ENCODE data around the gene BRSK1.

BRSK1 gene

GRCh38 chr19:55304980-55305379 is 21.2 kb downstream of the BRSK1 start:
- Histone ChIP-seq H3K23ac (ENCODE audit: low read depth, low read length, poor library complexity) (no peak overlapping the region), H3K4me2 (ENCODE audit: insufficient read depth, low read length, poor library complexity, severe bottlenecking) (no peak overlapping the region), H3K14ac (ENCODE audit: low read length) (no peak overlapping the region), H3K18ac (ENCODE audit: low read length) (peak overlapping the region; percentile 42), H2AK5ac (ENCODE audit: low read depth, low read length) (peak overlapping the region; percentile 18), H2AFZ (ENCODE audit: low read length) (no peak overlapping the region), H3K27me3 (ENCODE audit: control insufficient read depth in 3 of 3, insufficient read depth in 3 of 3, low read depth in 1 of 3, low read length in 3 of 3) (no peaks in the 10 kb centered on the region), H3K4ac (ENCODE audit: low read length) (no peak overlapping the region), H4K8ac (ENCODE audit: low read depth, low read length) (no peak overlapping the region), H4K91ac (ENCODE audit: low read depth, low read length, poor library complexity) (no peak overlapping the region), H2BK5ac (ENCODE audit: low read length) (peak overlapping the region; percentile 3), H3K9me3 (replicated peaks in 1 of 2; ENCODE audit: control insufficient read depth in 2 of 2, insufficient read depth in 1 of 2, low read depth in 1 of 2, low read length in 2 of 2) (peaks cover 4 to 5% of the 10 kb centered on the region in 2 donors), H2BK120ac (ENCODE audit: low read depth, low read length) (no peak overlapping the region), H2BK12ac (ENCODE audit: low read length) (no peak overlapping the region), H3K79me1 (ENCODE audit: low read depth, low read length) (no peaks in the 10 kb centered on the region), H3K27ac (replicated peaks; ENCODE audit: low read length) (no peak overlapping the region), H3K4me3 (ENCODE audit: low read length in 2 of 2) (no peak overlapping the region), H2BK15ac (ENCODE audit: low read length) (no peak overlapping the region), H3K4me1 (ENCODE audit: control insufficient read depth in 2 of 2, insufficient read depth in 1 of 2, low read depth in 1 of 2, low read length in 2 of 2) (peaks cover 13 to 14% of the 10 kb centered on the region in 2 donors), H3K36me3 (replicated peaks in 1 of 2; ENCODE audit: control insufficient read depth in 2 of 2, insufficient read depth in 2 of 2, low read length in 2 of 2) (peaks cover 52 to 77% of the 10 kb centered on the region in 2 donors), H3K9ac (ENCODE audit: low read depth, low read length, poor library complexity) (no peak overlapping the region)
- DNase-seq (ENCODE audit: low spot score): no peak
- no CpG with 5 or more reads among the region's 14 CpGs for WGBS, 2 donors (ENCODE audit: extremely low coverage in 2 of 2, insufficient read length in 2 of 2, insufficient replicate concordance in 1 of 2)

GRCh38 chr19:55305491-55305890 is 21.7 kb downstream of the BRSK1 start:
- peaks cover 14 to 15% of the 10 kb centered on the region in 2 donors for H3K4me1 ChIP-seq (ENCODE audit: control insufficient read depth in 2 of 2, insufficient read depth in 1 of 2, low read depth in 1 of 2, low read length in 2 of 2)
- no peak overlapping the region for H3K4me2 ChIP-seq (ENCODE audit: insufficient read depth, low read length, poor library complexity, severe bottlenecking)
- H3K18ac ChIP-seq (ENCODE audit: low read length): no peak overlapping the region
- no peak overlapping the region for H2BK12ac ChIP-seq (ENCODE audit: low read length)
- no peak overlapping the region for H3K23ac ChIP-seq (ENCODE audit: low read depth, low read length, poor library complexity)
- H3K79me1 ChIP-seq (ENCODE audit: low read depth, low read length): no peaks in the 10 kb centered on the region
- H2BK5ac ChIP-seq (ENCODE audit: low read length): peak overlapping the region; percentile 3
- no peak overlapping the region for H3K4ac ChIP-seq (ENCODE audit: low read length)
- no peak overlapping the region for H2AFZ ChIP-seq (ENCODE audit: low read length)
- H3K4me3 ChIP-seq (ENCODE audit: low read length in 2 of 2): no peak overlapping the region
- no peak overlapping the region for H4K8ac ChIP-seq (ENCODE audit: low read depth, low read length)
- H2BK120ac ChIP-seq (ENCODE audit: low read depth, low read length): no peak overlapping the region
- WGBS, 2 donors (ENCODE audit: extremely low coverage in 2 of 2, insufficient read length in 2 of 2, insufficient replicate concordance in 1 of 2): no CpG with 5 or more reads among the region's 9 CpGs
- H3K9ac ChIP-seq (ENCODE audit: low read depth, low read length, poor library complexity): no peak overlapping the region
- no peak overlapping the region for H2AK5ac ChIP-seq (ENCODE audit: low read depth, low read length)
- no peak overlapping the region for H3K14ac ChIP-seq (ENCODE audit: low read length)
- H3K27ac ChIP-seq (replicated peaks; ENCODE audit: low read length): no peak overlapping the region
- H2BK15ac ChIP-seq (ENCODE audit: low read length): no peak overlapping the region
- no peaks in the 10 kb centered on the region for H3K27me3 ChIP-seq (ENCODE audit: control insufficient read depth in 3 of 3, insufficient read depth in 3 of 3, low read depth in 1 of 3, low read length in 3 of 3)
- no peak overlapping the region for H4K91ac ChIP-seq (ENCODE audit: low read depth, low read length, poor library complexity)
- peaks cover 4 to 5% of the 10 kb centered on the region in 2 donors for H3K9me3 ChIP-seq (replicated peaks in 1 of 2; ENCODE audit: control insufficient read depth in 2 of 2, insufficient read depth in 1 of 2, low read depth in 1 of 2, low read length in 2 of 2)
- H3K36me3 ChIP-seq (replicated peaks in 1 of 2; ENCODE audit: control insufficient read depth in 2 of 2, insufficient read depth in 2 of 2, low read length in 2 of 2): peaks cover 54 to 80% of the 10 kb centered on the region in 2 donors
- no peak for DNase-seq (ENCODE audit: low spot score)

GRCh38 chr19:55305983-55306562 is 22.3 kb downstream of the BRSK1 start:
- H4K8ac ChIP-seq (ENCODE audit: low read depth, low read length): no peak overlapping the region
- H4K91ac ChIP-seq (ENCODE audit: low read depth, low read length, poor library complexity): no peak overlapping the region
- no peak overlapping the region for H2AK5ac ChIP-seq (ENCODE audit: low read depth, low read length)
- peak overlapping the region; percentile 65 for H3K9ac ChIP-seq (ENCODE audit: low read depth, low read length, poor library complexity)
- no peak overlapping the region for H3K14ac ChIP-seq (ENCODE audit: low read length)
- H3K23ac ChIP-seq (ENCODE audit: low read depth, low read length, poor library complexity): no peak overlapping the region
- no peak for DNase-seq (ENCODE audit: low spot score)
- no peak overlapping the region for H3K18ac ChIP-seq (ENCODE audit: low read length)
- no peak overlapping the region for H3K27ac ChIP-seq (replicated peaks; ENCODE audit: low read length)
- H3K36me3 ChIP-seq (replicated peaks in 1 of 2; ENCODE audit: control insufficient read depth in 2 of 2, insufficient read depth in 2 of 2, low read length in 2 of 2): peaks cover 56 to 83% of the 10 kb centered on the region in 2 donors
- H3K4me3 ChIP-seq (ENCODE audit: low read length in 2 of 2): peak overlapping the region in 1 of 2 donors; percentile 4
- no peak overlapping the region for H3K4ac ChIP-seq (ENCODE audit: low read length)
- no peak overlapping the region for H2BK120ac ChIP-seq (ENCODE audit: low read depth, low read length)
- peaks cover 11 to 12% of the 10 kb centered on the region in 2 donors for H3K4me1 ChIP-seq (ENCODE audit: control insufficient read depth in 2 of 2, insufficient read depth in 1 of 2, low read depth in 1 of 2, low read length in 2 of 2)
- no peaks in the 10 kb centered on the region for H3K27me3 ChIP-seq (ENCODE audit: control insufficient read depth in 3 of 3, insufficient read depth in 3 of 3, low read depth in 1 of 3, low read length in 3 of 3)
- H3K9me3 ChIP-seq (replicated peaks in 1 of 2; ENCODE audit: control insufficient read depth in 2 of 2, insufficient read depth in 1 of 2, low read depth in 1 of 2, low read length in 2 of 2): peaks cover 4 to 5% of the 10 kb centered on the region in 2 donors
- no CpG with 5 or more reads among the region's 17 CpGs for WGBS, 2 donors (ENCODE audit: extremely low coverage in 2 of 2, insufficient read length in 2 of 2, insufficient replicate concordance in 1 of 2)
- H2BK15ac ChIP-seq (ENCODE audit: low read length): no peak overlapping the region
- H2AFZ ChIP-seq (ENCODE audit: low read length): no peak overlapping the region
- H3K79me1 ChIP-seq (ENCODE audit: low read depth, low read length): no peaks in the 10 kb centered on the region
- H3K4me2 ChIP-seq (ENCODE audit: insufficient read depth, low read length, poor library complexity, severe bottlenecking): no peak overlapping the region
- H2BK5ac ChIP-seq (ENCODE audit: low read length): no peak overlapping the region
- no peak overlapping the region for H2BK12ac ChIP-seq (ENCODE audit: low read length)

- H2BK12ac ChIP-seq (ENCODE audit: low read length): no peak overlapping the region
- no peak overlapping the region for H3K9ac ChIP-seq (ENCODE audit: low read depth, low read length, poor library complexity)
- no peak overlapping the region for H3K18ac ChIP-seq (ENCODE audit: low read length)
- H3K4me3 ChIP-seq (ENCODE audit: low read length in 2 of 2): no peak overlapping the region
- no peak overlapping the region for H3K27ac ChIP-seq (replicated peaks; ENCODE audit: low read length)
- H2BK120ac ChIP-seq (ENCODE audit: low read depth, low read length): no peak overlapping the region
- no peaks in the 10 kb centered on the region for H3K27me3 ChIP-seq (ENCODE audit: control insufficient read depth in 3 of 3, insufficient read depth in 3 of 3, low read depth in 1 of 3, low read length in 3 of 3)
- H3K14ac ChIP-seq (ENCODE audit: low read length): no peak overlapping the region
- peaks cover 4 to 5% of the 10 kb centered on the region in 2 donors for H3K9me3 ChIP-seq (replicated peaks in 1 of 2; ENCODE audit: control insufficient read depth in 2 of 2, insufficient read depth in 1 of 2, low read depth in 1 of 2, low read length in 2 of 2)
- no peak overlapping the region for H3K4me2 ChIP-seq (ENCODE audit: insufficient read depth, low read length, poor library complexity, severe bottlenecking)
- no peak overlapping the region for H2BK5ac ChIP-seq (ENCODE audit: low read length)
- H2AK5ac ChIP-seq (ENCODE audit: low read depth, low read length): no peak overlapping the region
- peaks cover 5 to 6% of the 10 kb centered on the region in 2 donors for H3K4me1 ChIP-seq (ENCODE audit: control insufficient read depth in 2 of 2, insufficient read depth in 1 of 2, low read depth in 1 of 2, low read length in 2 of 2)
- DNase-seq (ENCODE audit: low spot score): no peak
- no CpG with 5 or more reads among the region's 3 CpGs for WGBS, 2 donors (ENCODE audit: extremely low coverage in 2 of 2, insufficient read length in 2 of 2, insufficient replicate concordance in 1 of 2)
- H3K4ac ChIP-seq (ENCODE audit: low read length): no peak overlapping the region
- H3K79me1 ChIP-seq (ENCODE audit: low read depth, low read length): no peaks in the 10 kb centered on the region
- no peak overlapping the region for H4K8ac ChIP-seq (ENCODE audit: low read depth, low read length)
- H4K91ac ChIP-seq (ENCODE audit: low read depth, low read length, poor library complexity): no peak overlapping the region
- H2AFZ ChIP-seq (ENCODE audit: low read length): no peak overlapping the region
- peaks cover 56 to 86% of the 10 kb centered on the region in 2 donors for H3K36me3 ChIP-seq (replicated peaks in 1 of 2; ENCODE audit: control insufficient read depth in 2 of 2, insufficient read depth in 2 of 2, low read length in 2 of 2)
- no peak overlapping the region for H2BK15ac ChIP-seq (ENCODE audit: low read length)
- no peak overlapping the region for H3K23ac ChIP-seq (ENCODE audit: low read depth, low read length, poor library complexity)
Measured at GRCh38 chr19:55306712-55307111, 22.9 kb downstream of the BRSK1 start.
